ENCODE measurements around the gene SUOX. TPM values are rescaled to one million over a fixed set of nuclear protein-coding genes. Genes with fewer than 3 reads are reported as not detected.

SUOX gene
- total RNA-seq, 1 donor from 2014 or later = 15.5 TPM

DNA sequence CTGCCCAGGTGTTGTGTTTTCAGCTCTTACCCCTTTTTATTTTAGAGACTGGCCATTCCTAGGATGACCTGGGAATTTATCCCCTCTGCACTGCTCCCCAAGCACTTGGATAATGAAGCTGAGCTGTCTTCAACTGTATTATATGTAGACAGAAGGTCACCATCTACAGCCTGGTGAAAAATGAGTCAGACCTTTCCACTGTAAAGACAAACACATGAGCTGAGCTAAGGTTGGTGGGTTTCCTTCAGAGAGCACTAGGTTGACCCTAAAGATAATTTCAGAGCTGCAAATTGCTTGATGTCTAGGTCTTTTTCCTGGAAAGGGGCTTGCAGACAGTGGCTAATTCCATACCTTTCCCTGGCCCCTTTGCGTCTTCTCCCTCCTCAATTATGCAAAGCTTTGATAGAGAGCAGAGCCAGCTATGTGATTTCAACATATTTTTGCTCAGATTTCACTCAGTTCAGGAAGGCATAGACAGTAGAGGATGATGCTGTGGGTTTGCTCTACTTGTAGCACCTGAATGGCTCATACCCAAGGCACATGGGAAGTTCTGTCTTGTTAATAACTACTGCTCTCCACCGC is 14.5 kb downstream of the SUOX start:
- Histone ChIP-seq H3K4me1 (peaks cover 15% of the 10 kb centered on the region), H3K27me3 (no peaks in the 10 kb centered on the region), H3K36me3 (no peaks in the 10 kb centered on the region), H3K27ac (no peak overlapping the region), H3K9me3 (no peaks in the 10 kb centered on the region), H3K4me3 (no peak overlapping the region)
- no peak for TF ChIP-seq POLR2AphosphoS5 (IDR thresholded peaks at IDR 0.05; ENCODE audit: insufficient read depth in 1 of 2, low read depth in 1 of 2)
- TF ChIP-seq, protein P1, sequence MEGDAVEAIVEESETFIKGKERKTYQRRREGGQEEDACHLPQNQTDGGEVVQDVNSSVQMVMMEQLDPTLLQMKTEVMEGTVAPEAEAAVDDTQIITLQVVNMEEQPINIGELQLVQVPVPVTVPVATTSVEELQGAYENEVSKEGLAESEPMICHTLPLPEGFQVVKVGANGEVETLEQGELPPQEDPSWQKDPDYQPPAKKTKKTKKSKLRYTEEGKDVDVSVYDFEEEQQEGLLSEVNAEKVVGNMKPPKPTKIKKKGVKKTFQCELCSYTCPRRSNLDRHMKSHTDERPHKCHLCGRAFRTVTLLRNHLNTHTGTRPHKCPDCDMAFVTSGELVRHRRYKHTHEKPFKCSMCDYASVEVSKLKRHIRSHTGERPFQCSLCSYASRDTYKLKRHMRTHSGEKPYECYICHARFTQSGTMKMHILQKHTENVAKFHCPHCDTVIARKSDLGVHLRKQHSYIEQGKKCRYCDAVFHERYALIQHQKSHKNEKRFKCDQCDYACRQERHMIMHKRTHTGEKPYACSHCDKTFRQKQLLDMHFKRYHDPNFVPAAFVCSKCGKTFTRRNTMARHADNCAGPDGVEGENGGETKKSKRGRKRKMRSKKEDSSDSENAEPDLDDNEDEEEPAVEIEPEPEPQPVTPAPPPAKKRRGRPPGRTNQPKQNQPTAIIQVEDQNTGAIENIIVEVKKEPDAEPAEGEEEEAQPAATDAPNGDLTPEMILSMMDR (IDR thresholded peaks at IDR 0.05) = no peak
- no peak for TF ChIP-seq POLR2A (IDR thresholded peaks at IDR 0.05)
- intact Hi-C loops (cut with DNase I) = no loop called here
- no peak for DNase-seq (ENCODE audit: extremely low spot score in 2 of 2)

GRCh38 chr12:56013482-56013881 is 16.4 kb downstream of the SUOX start:
- no peaks in the 10 kb centered on the region for H3K36me3 ChIP-seq
- DNase-seq (ENCODE audit: extremely low spot score in 2 of 2) = no peak
- no peaks in the 10 kb centered on the region for H3K9me3 ChIP-seq
- H3K4me1 ChIP-seq = peaks cover 1% of the 10 kb centered on the region
- H3K27me3 ChIP-seq = no peaks in the 10 kb centered on the region
- intact Hi-C loops (cut with DNase I) = no loop called here
- TF ChIP-seq POLR2A (IDR thresholded peaks at IDR 0.05) (no peak), POLR2AphosphoS5 (IDR thresholded peaks at IDR 0.05; ENCODE audit: insufficient read depth in 1 of 2, low read depth in 1 of 2) (no peak)
- TF ChIP-seq, protein P1 (IDR thresholded peaks at IDR 0.05) = no peak
- no peak overlapping the region for H3K4me3 ChIP-seq
- no peak overlapping the region for H3K27ac ChIP-seq

DNA sequence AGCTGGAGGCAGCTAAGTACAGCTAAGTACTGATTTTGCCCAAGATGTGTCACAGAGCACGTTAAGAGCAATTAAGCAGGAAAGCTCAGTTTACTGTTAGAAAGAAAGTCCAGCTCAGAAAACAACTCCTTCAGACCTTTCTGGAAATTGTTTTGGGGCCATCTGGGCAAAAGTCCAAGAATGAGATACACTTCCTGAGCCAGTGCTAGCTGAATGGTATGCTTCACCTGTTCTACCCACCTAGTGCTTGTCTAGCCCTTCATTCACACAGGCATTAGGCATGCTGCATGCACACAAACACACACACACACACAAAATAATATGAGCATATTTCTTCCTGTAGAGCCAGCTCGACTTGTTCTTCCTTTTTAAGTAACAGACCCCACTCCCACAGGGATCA is 17.1 kb downstream of the SUOX start:
- DNase-seq (ENCODE audit: extremely low spot score in 2 of 2) = no peak
- intact Hi-C loops (cut with DNase I) = no loop called here
- Histone ChIP-seq H3K27me3 (no peaks in the 10 kb centered on the region), H3K4me3 (no peak overlapping the region), H3K36me3 (no peaks in the 10 kb centered on the region), H3K4me1 (no peaks in the 10 kb centered on the region), H3K27ac (no peak overlapping the region), H3K9me3 (no peaks in the 10 kb centered on the region)
- TF ChIP-seq POLR2AphosphoS5 (IDR thresholded peaks at IDR 0.05; ENCODE audit: insufficient read depth in 1 of 2, low read depth in 1 of 2) (no peak), POLR2A (IDR thresholded peaks at IDR 0.05) (no peak)
- TF ChIP-seq, protein P1 (IDR thresholded peaks at IDR 0.05) = no peak

DNA sequence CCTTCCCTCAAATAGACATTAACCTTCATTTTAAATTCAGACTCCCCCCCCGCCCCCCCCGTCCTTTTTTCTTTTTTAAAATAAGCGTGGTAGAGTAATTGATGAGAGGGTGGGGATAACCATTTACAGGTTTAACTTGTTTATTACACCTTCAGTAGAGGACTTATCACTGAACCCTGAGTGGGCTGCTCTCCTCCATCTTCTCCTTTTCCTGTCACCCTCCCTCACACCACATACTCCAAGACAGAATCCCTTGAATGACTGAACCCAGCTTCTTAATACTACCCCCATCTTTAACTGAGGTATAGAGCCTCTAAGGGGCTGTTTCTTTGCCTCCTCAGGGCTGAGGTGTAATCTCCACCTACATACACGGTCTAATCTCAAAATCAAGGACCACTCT is 20.1 kb downstream of the SUOX start:
- no peaks in the 10 kb centered on the region for H3K36me3 ChIP-seq
- intact Hi-C loops (cut with DNase I) = no loop called here
- H3K27ac ChIP-seq = no peak overlapping the region
- H3K27me3 ChIP-seq = no peaks in the 10 kb centered on the region
- H3K4me1 ChIP-seq = peaks cover 24% of the 10 kb centered on the region
- no peaks in the 10 kb centered on the region for H3K9me3 ChIP-seq
- TF ChIP-seq POLR2A (IDR thresholded peaks at IDR 0.05) (no peak), POLR2AphosphoS5 (IDR thresholded peaks at IDR 0.05; ENCODE audit: insufficient read depth in 1 of 2, low read depth in 1 of 2) (no peak)
- TF ChIP-seq, protein P1 (IDR thresholded peaks at IDR 0.05) = no peak
- no peak overlapping the region for H3K4me3 ChIP-seq
- no peak for DNase-seq (ENCODE audit: extremely low spot score in 2 of 2)

GRCh38 chr12:56018356-56018755 is 21.3 kb downstream of the SUOX start:
- Histone ChIP-seq H3K4me3 (no peak overlapping the region), H3K9me3 (no peaks in the 10 kb centered on the region), H3K4me1 (peaks cover 26% of the 10 kb centered on the region), H3K36me3 (no peaks in the 10 kb centered on the region), H3K27me3 (no peaks in the 10 kb centered on the region), H3K27ac (no peak overlapping the region)
- DNase-seq (ENCODE audit: extremely low spot score in 2 of 2) = no peak
- TF ChIP-seq POLR2A (IDR thresholded peaks at IDR 0.05) = no peak
- TF ChIP-seq, protein P1 (IDR thresholded peaks at IDR 0.05) = no peak
- TF ChIP-seq POLR2AphosphoS5 (IDR thresholded peaks at IDR 0.05; ENCODE audit: insufficient read depth in 1 of 2, low read depth in 1 of 2) = no peak
- intact Hi-C loops (cut with DNase I) = no loop called here

Data from vagina (tissue), 2 donors.